ENCODE data around the gene FER1L5.
A peak's percentile ranks its signal among the peaks of the same experiment; 100 is the strongest.
"Not testable (repeated sequence)": the region's sequence is repeated elsewhere in the genome, so short reads cannot be mapped to it uniquely, and the experiment has no call there.

The FER1L5 gene

DNA sequence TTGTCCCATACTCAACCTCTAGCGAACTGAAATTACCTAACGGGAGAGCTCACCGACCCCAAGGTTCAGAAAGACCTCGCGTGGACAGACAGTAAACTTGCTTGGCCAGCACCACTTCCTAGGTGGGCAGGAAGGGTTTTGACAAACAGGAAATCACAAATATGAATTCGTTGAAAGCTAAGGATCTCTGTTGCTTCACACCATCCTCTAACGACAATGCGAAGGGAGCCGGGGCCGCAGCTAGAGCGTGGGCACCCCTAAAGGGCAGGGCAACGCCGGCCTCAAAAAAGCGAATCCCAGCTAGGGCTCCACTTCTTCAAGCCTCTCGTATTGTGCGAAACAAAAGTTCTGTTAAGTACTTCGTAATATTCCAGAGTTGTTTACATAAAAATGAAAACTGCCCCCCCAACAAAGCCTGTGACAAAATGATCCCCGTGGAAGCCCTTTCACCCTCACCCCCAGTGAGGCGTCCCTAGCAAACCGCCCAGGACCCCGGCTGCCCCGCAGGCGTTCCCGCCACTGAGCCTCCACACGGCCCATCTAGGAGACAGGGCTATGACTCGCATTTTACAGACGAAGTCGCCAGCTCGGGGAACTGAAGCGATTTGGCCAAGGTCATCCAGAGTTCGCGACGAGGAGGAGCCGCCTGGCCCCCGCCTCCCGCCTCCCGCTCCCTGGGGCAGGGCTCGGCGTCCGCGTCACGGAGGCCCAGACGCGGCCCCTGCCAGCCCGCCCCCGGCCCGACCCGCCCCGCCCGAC is 5.0 kb upstream of the FER1L5 start:
- peak; percentile 59 for DNase-seq

DNA sequence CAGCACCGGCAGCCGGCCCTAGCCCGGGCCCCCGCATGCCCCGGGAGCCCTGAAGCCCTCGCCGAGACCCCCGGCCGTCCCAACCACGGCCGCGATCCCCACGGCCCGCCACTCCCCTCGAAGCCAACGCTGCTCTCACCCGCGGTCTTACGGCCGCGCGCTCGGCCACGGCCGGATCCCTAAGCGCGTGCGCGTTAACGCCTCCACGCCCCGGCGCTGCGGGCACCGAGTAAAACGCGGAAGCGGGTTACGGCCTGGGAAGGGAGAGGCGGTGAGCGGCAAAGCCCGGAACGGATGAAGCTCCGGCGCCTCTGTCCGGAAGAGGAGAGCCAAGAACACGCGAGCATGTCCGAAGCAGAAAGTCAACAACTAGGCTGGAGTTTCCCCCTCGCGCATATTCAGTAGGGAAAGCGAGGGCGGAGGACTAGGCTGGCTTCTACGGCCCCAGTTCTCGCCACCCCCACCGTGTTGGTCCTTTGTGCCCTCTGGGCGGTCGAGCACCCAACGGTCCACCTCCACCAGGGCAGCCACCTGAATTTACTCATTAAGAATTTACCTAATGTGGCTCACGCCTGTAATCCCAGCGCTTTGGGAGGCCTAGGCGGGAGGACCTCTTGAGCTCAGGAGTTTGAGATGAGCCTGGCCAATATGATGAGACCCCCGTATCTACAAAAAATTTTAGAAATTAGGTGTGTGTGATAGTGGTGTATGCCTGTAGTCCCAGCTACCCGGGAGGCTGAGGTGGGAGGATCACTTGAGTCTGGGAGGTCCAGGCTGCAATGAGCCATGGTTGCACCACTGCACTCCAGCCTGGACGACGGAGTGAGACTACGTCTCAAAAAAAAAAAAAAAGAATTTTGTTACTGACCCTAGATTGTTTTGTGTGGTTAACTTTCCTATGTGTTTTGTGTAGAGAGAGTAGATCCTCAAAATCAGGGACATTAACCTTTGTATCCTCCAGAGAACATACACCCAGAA is 4.1 kb upstream of the FER1L5 start, which contains the start of gene KANSL3:
KANSL3 (minus strand) TSS at position 169 of the 978 bp plus-strand sequence. CDS start 1,177 bp downstream, outside the sequence.
- DNase-seq, result peak; percentile 72

GRCh38 chr2:96647681-96648080 is 5.1 kb downstream of the FER1L5 start:
- no peak for DNase-seq

DNA sequence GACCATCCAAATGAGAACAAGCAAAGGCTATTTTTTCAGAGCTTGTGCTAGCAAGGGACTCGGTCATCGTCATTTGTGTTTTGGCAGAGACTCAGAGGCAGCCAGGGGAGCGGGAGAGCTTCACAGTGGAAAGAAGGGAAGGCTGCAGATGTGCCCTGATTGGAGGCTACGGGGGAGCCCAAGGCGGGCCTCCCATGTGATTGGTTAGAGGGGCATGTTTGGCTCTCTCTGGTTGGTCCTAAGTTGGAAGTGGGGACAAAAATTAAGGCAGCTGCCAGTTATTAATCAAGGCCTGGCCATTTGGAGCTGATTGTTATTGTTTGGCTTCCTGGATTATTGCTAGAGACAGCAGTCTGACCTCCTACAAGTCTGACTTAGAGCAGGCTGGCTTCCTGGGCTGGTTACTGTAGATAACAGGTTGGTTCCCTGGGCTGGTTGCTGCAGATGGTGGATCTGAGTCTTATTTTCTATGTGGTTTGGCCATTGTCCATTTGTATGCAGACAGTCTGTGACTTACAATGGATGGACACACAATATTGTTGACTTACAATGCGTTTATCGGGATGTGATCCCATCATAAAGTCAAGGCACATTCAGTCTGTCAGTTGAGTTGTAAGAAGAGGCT is 5.9 kb downstream of the FER1L5 start:
- DNase-seq, result no peak

DNA sequence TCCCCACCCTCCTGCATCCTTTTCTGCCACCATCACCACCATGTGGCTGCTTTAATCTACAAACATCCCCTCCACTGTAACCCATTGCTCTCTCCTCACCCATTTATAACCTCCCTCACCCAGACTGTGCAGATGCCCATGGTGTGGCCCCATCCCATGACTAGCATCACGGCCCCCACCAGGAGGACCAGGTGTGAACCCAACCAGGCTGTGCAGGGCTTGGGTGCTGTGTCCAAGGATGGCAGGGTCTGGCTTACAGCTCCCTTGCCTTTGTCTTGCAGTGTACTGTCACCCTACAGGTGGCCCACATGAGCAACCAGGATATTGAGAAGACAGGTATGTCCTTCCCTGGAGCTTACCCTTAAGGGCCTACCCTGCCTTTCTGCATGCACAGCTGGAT is 6.8 kb downstream of the FER1L5 start:
- no peak for DNase-seq

DNA sequence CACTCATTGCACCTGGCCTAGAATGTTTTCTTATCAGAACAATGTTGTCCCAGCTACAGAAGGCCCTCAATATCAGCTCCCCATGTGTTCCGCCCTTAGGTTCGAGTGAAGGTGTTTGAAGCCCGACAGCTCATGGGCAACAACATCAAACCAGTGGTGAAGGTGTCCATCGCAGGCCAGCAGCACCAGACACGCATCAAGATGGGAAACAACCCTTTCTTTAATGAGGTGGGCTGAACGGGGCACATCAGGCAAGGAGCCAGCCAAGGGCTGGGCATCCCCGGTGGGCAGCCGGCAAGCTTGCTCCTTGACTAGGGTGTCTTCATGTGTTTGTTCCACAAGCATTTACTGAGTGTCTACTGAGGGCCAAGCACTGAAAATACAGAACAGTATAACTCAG is 9.2 kb downstream of the FER1L5 start:
- no peak for DNase-seq

DNA sequence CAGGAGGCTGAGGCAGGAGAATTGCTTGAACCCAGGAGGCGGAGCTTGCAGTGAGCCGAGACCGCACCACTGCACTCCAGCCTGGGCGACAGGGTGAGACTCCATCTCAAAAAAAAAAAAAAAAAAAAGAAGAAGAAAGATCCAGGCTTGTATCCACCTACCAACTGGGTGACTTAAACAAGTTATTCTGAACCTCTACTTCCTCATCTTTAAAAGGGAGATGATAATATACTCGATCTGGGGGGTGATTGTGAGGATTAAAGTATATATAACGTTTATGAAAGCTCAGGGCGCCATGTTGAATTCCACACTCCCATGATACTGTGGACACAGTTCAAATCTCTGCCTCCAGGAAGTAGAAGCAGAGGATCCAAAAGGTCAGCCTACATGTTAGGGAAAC is 12.2 kb downstream of the FER1L5 start:
- DNase-seq, result not testable (repeated sequence)

- no peak for DNase-seq
Measured at GRCh38 chr2:96655526-96655925, 13.0 kb downstream of the FER1L5 start.

GRCh38 chr2:96656540-96656939 is 14.0 kb downstream of the FER1L5 start:
- DNase-seq, result no peak

DNA sequence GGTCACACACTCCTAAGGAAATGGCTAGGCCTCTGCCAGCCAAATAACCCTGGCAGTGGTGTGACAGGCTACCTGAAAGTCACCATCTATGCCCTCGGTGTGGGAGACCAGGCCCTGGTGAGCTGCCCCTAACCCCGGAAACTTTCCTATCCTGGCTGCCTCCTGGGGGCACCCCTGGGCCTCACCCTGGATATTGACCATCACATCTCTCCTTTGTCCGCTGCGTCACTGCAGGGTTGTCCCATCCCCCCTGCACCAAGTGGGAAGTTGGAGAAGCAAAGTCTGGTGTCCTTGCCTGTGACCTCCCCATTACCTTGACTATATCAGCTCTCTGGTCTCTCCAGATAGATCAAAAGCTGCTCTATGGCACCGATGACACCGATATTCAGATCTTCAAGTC is 18.8 kb downstream of the FER1L5 start:
- no peak for DNase-seq

DNA sequence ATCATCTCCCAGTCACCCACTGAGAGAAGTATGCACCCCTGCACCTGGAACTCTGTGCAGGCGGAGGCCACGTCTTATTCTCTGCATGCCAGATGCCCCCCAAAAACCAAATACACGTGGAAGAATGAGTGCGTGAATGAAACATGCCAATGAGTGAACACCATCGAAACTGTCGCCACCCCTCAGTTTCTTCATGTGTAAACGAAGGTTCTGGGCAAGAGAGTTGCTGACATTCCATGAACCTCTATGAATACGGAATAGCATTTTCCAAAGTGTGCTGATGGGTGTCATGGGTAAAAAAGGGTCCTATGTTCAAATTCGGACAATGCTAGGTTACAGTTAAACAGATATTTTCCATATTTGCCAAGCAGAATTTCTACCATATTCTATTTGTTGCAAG is 19.8 kb downstream of the FER1L5 start:
- DNase-seq, result no peak

- no peak for DNase-seq
Measured at GRCh38 chr2:96663177-96663576, 20.6 kb downstream of the FER1L5 start.

DNA sequence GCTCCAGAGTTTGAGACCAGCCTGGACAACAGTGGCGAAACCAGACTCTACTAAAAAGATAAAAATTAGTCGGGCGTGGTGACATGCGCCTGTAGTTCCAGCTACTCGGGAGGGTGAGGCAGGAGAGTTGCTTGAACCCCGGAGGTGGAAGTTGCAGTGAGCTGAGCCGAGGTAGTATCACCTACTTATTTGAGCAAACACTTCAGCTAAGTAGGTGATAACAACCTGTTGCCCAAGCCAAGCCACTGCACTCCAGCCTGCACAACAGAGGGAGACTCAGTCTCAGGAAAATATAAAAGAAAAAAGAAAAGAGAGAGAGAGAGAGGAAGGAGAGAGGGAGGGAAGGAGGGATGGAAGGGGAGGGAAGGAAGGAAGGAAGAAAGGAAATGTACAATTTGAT is 21.3 kb downstream of the FER1L5 start:
- no peak for DNase-seq

DNA sequence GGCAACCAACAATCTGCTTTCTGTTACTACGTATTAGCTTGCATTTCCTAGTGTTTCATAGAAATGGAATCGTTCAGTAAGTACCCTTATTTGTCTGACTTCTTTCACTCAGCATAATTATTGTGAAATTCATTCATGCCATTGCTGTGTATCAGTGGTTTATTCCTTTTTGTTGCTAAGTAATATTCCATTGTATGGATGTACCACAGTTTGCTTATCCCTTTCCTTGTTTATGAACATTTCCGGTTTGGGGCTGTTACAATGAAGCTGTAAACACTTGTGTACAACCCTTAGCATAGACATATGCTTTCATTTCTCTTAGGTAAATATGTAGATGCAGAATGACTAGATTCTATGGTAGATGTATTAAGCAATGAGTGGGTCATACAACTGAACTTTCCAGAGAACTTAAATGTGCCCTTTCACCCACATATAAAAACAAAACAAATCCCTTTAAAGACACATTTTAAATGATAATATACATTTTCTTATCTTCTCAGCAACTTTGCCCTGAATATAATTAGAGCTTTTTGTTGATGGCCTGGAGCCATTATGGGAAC is 21.9 kb downstream of the FER1L5 start:
- no peak for DNase-seq

GRCh38 chr2:96665083-96665569 is 22.6 kb downstream of the FER1L5 start:
- DNase-seq, result no peak

DNA sequence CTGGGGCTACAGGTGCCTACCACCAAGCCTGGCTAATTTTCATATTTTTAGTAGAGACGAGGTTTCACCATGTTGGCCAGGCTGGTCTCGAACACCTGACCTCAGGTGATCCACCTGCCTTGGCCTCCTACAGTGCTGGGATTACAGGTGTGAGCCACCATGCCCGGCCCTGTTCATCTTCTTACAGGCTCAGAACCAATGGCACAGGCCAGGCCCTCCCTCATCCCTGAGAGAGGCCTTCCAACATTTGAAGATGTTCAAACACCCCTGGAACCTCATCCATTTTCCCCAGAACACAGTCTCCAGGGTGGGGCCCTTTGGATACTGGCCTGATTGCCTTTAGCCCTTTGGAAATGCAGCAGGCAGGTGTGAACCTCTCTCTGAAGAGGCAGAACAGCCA is 23.2 kb downstream of the FER1L5 start:
- not testable (repeated sequence) for DNase-seq

GRCh38 chr2:96668771-96669170 is 26.2 kb downstream of the FER1L5 start:
- DNase-seq, result no peak

- no peak for DNase-seq
Measured at GRCh38 chr2:96669539-96670215, 27.1 kb downstream of the FER1L5 start.

- DNase-seq, result no peak
Measured at GRCh38 chr2:96679848-96680247, 37.3 kb downstream of the FER1L5 start.

DNA sequence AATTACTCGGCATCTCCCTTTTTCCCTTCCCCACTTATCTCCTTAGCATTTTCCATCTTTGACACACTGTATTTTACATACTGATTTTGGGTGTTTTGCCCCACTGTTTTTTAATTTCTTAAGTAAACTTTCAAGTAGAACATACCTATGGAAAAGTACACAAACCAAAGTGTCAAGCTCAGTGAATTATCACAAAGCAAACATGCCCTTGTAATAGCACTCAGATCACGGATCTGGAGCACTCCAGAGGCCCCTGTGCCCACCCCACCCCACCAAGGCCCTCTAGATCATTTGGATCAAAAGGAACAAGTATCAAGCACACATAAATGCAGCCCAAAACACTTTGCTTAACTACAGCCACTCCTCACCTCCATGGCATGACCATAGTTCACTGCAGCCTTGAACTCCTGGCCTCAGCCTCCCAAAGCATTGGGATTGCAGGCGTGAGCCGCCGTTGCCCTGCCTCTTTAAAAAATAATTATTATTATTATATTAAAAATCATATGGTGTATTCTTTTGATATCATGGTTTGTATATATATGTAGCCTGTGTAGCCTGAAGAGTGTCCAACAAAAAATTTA is 38.1 kb downstream of the FER1L5 start:
- no peak for DNase-seq

GRCh38 chr2:96681540-96681939 is 39.0 kb downstream of the FER1L5 start:
- DNase-seq, result no peak

DNA sequence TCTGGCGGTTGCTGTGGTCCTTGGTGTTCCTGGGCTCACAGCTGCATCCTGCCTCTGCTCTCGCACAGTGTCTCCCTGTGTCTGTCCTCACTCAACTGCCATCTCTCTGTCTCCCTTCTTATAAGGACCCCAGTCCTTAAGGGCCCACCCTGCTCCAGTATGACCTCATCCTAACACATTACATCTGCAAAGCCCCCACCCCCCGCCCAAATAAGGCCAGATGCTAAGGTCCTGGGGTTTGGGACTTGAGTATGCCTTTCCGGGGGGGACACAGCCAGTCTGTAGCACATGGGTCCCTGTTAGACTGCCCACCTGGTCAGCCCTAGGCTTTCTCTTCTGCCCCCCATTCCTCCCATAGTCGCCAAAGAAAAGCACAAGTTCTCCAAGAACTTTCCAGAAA is 40.7 kb downstream of the FER1L5 start:
- no peak for DNase-seq

Measured in NCI-H446 treated with DMSO at 0.1 percent for 48 hours (cell line).